ENCODE data around the gene C2orf92.

- TF ChIP-seq ZFP30 (CRISPR knock-in tag; IDR thresholded peaks at IDR 0.05) (no peak), SNAI2 (CRISPR knock-in tag; IDR thresholded peaks at IDR 0.05) (no peak), RARB (CRISPR knock-in tag; IDR thresholded peaks at IDR 0.05) (no peak), ZNF8 (CRISPR knock-in tag; IDR thresholded peaks at IDR 0.05) (no peak), CSRNP3 (CRISPR knock-in tag; IDR thresholded peaks at IDR 0.05) (no peak), BACH2 (CRISPR knock-in tag; IDR thresholded peaks at IDR 0.05; ENCODE audit: borderline replicate concordance) (no peak), ZC3H10 (CRISPR knock-in tag; IDR thresholded peaks at IDR 0.05) (no peak), ISL1 (CRISPR knock-in tag; IDR thresholded peaks at IDR 0.05) (no peak)
- TF ChIP-seq, protein P1, sequence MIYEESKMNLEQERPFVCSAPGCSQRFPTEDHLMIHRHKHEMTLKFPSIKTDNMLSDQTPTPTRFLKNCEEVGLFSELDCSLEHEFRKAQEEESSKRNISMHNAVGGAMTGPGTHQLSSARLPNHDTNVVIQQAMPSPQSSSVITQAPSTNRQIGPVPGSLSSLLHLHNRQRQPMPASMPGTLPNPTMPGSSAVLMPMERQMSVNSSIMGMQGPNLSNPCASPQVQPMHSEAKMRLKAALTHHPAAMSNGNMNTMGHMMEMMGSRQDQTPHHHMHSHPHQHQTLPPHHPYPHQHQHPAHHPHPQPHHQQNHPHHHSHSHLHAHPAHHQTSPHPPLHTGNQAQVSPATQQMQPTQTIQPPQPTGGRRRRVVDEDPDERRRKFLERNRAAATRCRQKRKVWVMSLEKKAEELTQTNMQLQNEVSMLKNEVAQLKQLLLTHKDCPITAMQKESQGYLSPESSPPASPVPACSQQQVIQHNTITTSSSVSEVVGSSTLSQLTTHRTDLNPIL (CRISPR knock-in tag; IDR thresholded peaks at IDR 0.05; ENCODE audit: low read depth): no peak
- TF ChIP-seq, protein P2, sequence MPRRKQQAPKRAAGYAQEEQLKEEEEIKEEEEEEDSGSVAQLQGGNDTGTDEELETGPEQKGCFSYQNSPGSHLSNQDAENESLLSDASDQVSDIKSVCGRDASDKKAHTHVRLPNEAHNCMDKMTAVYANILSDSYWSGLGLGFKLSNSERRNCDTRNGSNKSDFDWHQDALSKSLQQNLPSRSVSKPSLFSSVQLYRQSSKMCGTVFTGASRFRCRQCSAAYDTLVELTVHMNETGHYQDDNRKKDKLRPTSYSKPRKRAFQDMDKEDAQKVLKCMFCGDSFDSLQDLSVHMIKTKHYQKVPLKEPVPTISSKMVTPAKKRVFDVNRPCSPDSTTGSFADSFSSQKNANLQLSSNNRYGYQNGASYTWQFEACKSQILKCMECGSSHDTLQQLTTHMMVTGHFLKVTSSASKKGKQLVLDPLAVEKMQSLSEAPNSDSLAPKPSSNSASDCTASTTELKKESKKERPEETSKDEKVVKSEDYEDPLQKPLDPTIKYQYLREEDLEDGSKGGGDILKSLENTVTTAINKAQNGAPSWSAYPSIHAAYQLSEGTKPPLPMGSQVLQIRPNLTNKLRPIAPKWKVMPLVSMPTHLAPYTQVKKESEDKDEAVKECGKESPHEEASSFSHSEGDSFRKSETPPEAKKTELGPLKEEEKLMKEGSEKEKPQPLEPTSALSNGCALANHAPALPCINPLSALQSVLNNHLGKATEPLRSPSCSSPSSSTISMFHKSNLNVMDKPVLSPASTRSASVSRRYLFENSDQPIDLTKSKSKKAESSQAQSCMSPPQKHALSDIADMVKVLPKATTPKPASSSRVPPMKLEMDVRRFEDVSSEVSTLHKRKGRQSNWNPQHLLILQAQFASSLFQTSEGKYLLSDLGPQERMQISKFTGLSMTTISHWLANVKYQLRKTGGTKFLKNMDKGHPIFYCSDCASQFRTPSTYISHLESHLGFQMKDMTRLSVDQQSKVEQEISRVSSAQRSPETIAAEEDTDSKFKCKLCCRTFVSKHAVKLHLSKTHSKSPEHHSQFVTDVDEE (CRISPR knock-in tag; IDR thresholded peaks at IDR 0.05): no peak
Observed at GRCh38 chr2:97714084-97714949, 44.8 kb downstream of the C2orf92 start.
